Trophoblast cell (in vitro differentiated cells and primary cell): ENCODE measurements around the gene EVL.

Experiments used
- DNase-seq, 2 donors: peaks; one replicate each; pipeline ENCODE4 v3.0.0-alpha.2; 2016
- H2AFZ ChIP-seq: 2 replicates; pipeline ENCODE4 v1.6.1; 2013; ENCODE audit warnings: low read length, moderate library complexity, mild to moderate bottlenecking; ENCODE audit not compliant: insufficient read depth, poor library complexity
- H2AK5ac ChIP-seq: 2 replicates; pipeline ENCODE4 v1.6.1; 2013; ENCODE audit warnings: mild to moderate bottlenecking, low read length
- H2BK120ac ChIP-seq: 2 replicates; pipeline ENCODE4 v1.6.1; 2013; ENCODE audit warnings: low read length, mild to moderate bottlenecking, moderate library complexity; ENCODE audit not compliant: insufficient read depth, poor library complexity
- H2BK12ac ChIP-seq: 2 replicates; pipeline ENCODE4 v1.6.1; 2013; ENCODE audit warnings: mild to moderate bottlenecking, low read length, moderate library complexity
- H2BK5ac ChIP-seq: 2 replicates; pipeline ENCODE4 v1.6.1; 2013; ENCODE audit warnings: low read length, low read depth, moderate library complexity, mild to moderate bottlenecking; ENCODE audit not compliant: poor library complexity
- H3K14ac ChIP-seq: 2 replicates; pipeline ENCODE4 v1.6.1; 2013; ENCODE audit warnings: mild to moderate bottlenecking, low read length
- H3K18ac ChIP-seq: 2 replicates; pipeline ENCODE4 v1.6.1; 2013; ENCODE audit warnings: mild to moderate bottlenecking, low read length
- H3K23ac ChIP-seq: 2 replicates; pipeline ENCODE4 v1.6.1; 2013; ENCODE audit warnings: low read length
- H3K27ac ChIP-seq: 2 replicates; pipeline ENCODE4 v1.5.1; 2013; ENCODE audit warnings: low read depth, mild to moderate bottlenecking, inconsistent platforms, low read length, moderate library complexity
- H3K27me3 ChIP-seq: 2 replicates; pipeline ENCODE4 v1.6.1; 2013; ENCODE audit warnings: inconsistent platforms, mild to moderate bottlenecking, low read length, moderate library complexity; ENCODE audit not compliant: insufficient read depth
- H3K36me3 ChIP-seq, 2 experiments: 1 replicate in 1 of 2; 2 replicates in 1 of 2; pipeline ENCODE4 v1.6.1; 2013; ENCODE audit warnings: low read length in 2 of 2, mild to moderate bottlenecking in 2 of 2, moderate library complexity in 1 of 2; ENCODE audit not compliant: insufficient read depth in 2 of 2, control insufficient read depth in 1 of 2
- H3K4ac ChIP-seq: 2 replicates; pipeline ENCODE4 v1.6.1; 2013; ENCODE audit warnings: low read depth, mild to moderate bottlenecking, low read length, moderate library complexity
- H3K4me1 ChIP-seq, 2 experiments: 1 replicate in 1 of 2; 2 replicates in 1 of 2; pipeline ENCODE4 v1.6.1; 2013; ENCODE audit warnings: low read length in 2 of 2, mild to moderate bottlenecking in 2 of 2, moderate library complexity in 1 of 2; ENCODE audit not compliant: insufficient read depth in 2 of 2, control insufficient read depth in 1 of 2
- H3K4me2 ChIP-seq: 2 replicates; pipeline ENCODE4 v1.6.1; 2013; ENCODE audit warnings: inconsistent platforms, mild to moderate bottlenecking, low read length, moderate library complexity
- H3K4me3 ChIP-seq: 2 replicates; pipeline ENCODE4 v1.5.1; 2013; ENCODE audit warnings: mild to moderate bottlenecking, low read depth, low read length, inconsistent platforms
- H3K79me1 ChIP-seq: one replicate; pipeline ENCODE4 v1.6.1; 2013; ENCODE audit warnings: low read length
- H3K79me2 ChIP-seq: 2 replicates; pipeline ENCODE4 v1.6.1; 2013; ENCODE audit warnings: low read length, mild to moderate bottlenecking; ENCODE audit not compliant: control insufficient read depth, insufficient read depth, poor library complexity
- H3K9ac ChIP-seq: 2 replicates; pipeline ENCODE4 v1.6.1; 2013; ENCODE audit warnings: mild to moderate bottlenecking, low read length
- H3K9me3 ChIP-seq: 2 replicates; pipeline ENCODE4 v1.6.1; 2013; ENCODE audit warnings: low read depth, mild to moderate bottlenecking, control low read depth, inconsistent platforms, low read length; ENCODE audit not compliant: insufficient read depth
- H4K12ac ChIP-seq: 2 replicates; pipeline ENCODE4 v1.6.1; 2013; ENCODE audit warnings: low read depth, mild to moderate bottlenecking, low read length, moderate library complexity
- H4K8ac ChIP-seq: 2 replicates; pipeline ENCODE4 v1.6.1; 2013; ENCODE audit warnings: low read depth, mild to moderate bottlenecking, low read length, moderate library complexity
- H4K91ac ChIP-seq: one replicate; pipeline ENCODE4 v1.6.1; 2013; ENCODE audit warnings: low read depth, mild to moderate bottlenecking, low read length, moderate library complexity
- WGBS: extraction: QIAGEN DNeasy Blood & Tissue Kit; methylation state at CpG from one replicate; pipeline ENCODE4 v1.1.7; 2013; ENCODE audit warnings: missing lambda C conversion rate; ENCODE audit not compliant: insufficient read length, insufficient coverage; ENCODE audit errors: extremely low coverage; 5-methylcytosine and 5-hydroxymethylcytosine counted together

EVL gene

DNA sequence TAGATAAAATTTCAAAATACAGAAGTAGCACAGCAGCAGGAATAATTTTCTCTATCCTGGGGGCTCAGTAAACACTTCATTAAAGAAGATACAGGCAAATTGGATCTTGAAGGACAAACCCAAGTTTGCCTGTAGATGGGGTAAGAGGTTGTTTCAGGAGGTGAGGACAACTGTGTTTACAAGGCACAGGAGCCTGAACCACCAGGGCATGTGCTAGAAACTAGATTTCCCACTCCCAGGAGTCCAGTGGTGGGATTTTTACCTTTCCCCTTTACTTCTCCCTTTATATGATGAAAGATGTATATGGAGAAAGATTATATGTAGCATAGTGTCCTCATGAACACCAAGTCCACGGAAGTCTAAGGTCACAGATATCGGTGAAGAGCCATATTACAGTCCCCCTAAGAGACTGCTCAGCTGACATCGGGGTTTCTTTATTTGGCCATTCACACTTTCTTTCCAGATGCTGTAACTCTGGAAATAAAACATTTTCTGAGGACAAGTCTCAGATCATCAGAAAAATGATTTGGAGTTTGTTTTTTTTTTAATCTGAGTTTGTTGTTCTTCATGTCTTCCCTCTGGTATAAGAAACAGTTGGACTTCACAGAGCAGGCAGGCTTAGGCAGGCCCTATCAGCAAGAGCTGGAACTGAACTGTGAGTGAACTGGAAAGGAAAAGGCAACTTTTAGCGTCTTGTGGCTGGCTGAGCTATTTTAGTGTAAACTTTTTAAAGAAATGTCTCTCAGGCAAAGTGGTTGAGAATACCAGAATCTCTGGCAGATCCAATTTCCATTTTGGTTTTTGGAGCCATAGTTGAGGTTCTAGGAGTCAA lies 8.0 kb upstream of the EVL start:
- no peak overlapping the region for H3K14ac ChIP-seq
- no peak overlapping the region for H3K27ac ChIP-seq
- no CpG with 5 or more reads among the region's 4 CpGs for WGBS
- H3K18ac ChIP-seq: no peak overlapping the region
- H3K79me1 ChIP-seq: peaks cover 2% of the 10 kb centered on the region
- no peak overlapping the region for H2AFZ ChIP-seq
- H3K36me3 ChIP-seq: no peaks in the 10 kb centered on the region
- H3K23ac ChIP-seq: no peak overlapping the region
- H3K4me3 ChIP-seq: no peak overlapping the region
- no peaks in the 10 kb centered on the region for H3K27me3 ChIP-seq
- peak in 1 of 2 donors; percentile 39 for DNase-seq
- H4K8ac ChIP-seq: no peak overlapping the region
- no peak overlapping the region for H2AK5ac ChIP-seq
- no peak overlapping the region for H3K4me2 ChIP-seq
- peak overlapping the region; percentile 76 for H2BK12ac ChIP-seq
- H3K4me1 ChIP-seq: peaks cover 3 to 6% of the 10 kb centered on the region in 2 experiments
- H4K12ac ChIP-seq: no peak overlapping the region
- no peaks in the 10 kb centered on the region for H3K9me3 ChIP-seq
- no peak overlapping the region for H3K9ac ChIP-seq
- no peak overlapping the region for H2BK120ac ChIP-seq
- H2BK5ac ChIP-seq: no peak overlapping the region
- no peak overlapping the region for H4K91ac ChIP-seq
- no peak overlapping the region for H3K4ac ChIP-seq
- no peaks in the 10 kb centered on the region for H3K79me2 ChIP-seq

GRCh38 chr14:100058777-100059437 lies 6.3 kb upstream of the EVL start:
- H2AFZ ChIP-seq: no peak overlapping the region
- H2BK5ac ChIP-seq: peak overlapping the region; percentile 66
- H3K27ac ChIP-seq: peak overlapping the region; percentile 87
- H3K9ac ChIP-seq: no peak overlapping the region
- peaks cover 3 to 6% of the 10 kb centered on the region in 2 experiments for H3K4me1 ChIP-seq
- no peaks in the 10 kb centered on the region for H3K36me3 ChIP-seq
- H3K79me1 ChIP-seq: peaks cover 2% of the 10 kb centered on the region
- H3K4me3 ChIP-seq: no peak overlapping the region
- WGBS: no CpG with 5 or more reads among the region's 4 CpGs
- H3K4ac ChIP-seq: no peak overlapping the region
- DNase-seq: no peak
- no peak overlapping the region for H3K23ac ChIP-seq
- H3K9me3 ChIP-seq: no peaks in the 10 kb centered on the region
- no peak overlapping the region for H4K12ac ChIP-seq
- peak overlapping the region; percentile 79 for H2BK120ac ChIP-seq
- H3K27me3 ChIP-seq: no peaks in the 10 kb centered on the region
- H4K91ac ChIP-seq: peak overlapping the region; percentile 70
- no peak overlapping the region for H2AK5ac ChIP-seq
- peak overlapping the region; percentile 22 for H4K8ac ChIP-seq
- no peaks in the 10 kb centered on the region for H3K79me2 ChIP-seq
- H2BK12ac ChIP-seq: peak overlapping the region; percentile 15
- H3K18ac ChIP-seq: no peak overlapping the region
- H3K4me2 ChIP-seq: peak overlapping the region; percentile 54
- peak overlapping the region; percentile 5 for H3K14ac ChIP-seq

DNA sequence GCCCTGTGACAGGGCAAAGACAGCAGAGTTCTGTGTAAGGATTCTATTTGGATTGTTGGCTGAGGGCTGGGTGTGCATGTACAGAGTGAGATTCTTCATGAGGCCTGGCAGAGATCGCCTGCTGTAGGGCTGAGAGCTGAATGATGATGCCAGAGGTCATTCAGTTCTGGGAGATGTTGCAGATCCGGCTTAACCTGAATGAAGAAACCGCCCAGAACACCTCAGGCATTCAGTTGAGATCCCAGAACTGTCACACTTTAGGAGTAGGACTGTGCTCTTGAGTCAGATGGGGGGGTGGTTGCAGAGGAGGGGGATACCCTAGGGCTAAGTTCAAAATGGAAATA lies 5.8 kb upstream of the EVL start:
- WGBS: no CpG with 5 or more reads among the region's 3 CpGs
- Histone ChIP-seq H3K4me3 (no peak overlapping the region), H3K79me2 (no peaks in the 10 kb centered on the region), H4K12ac (no peak overlapping the region), H2BK5ac (peak overlapping the region; percentile 66), H3K23ac (no peak overlapping the region), H3K18ac (no peak overlapping the region), H3K27ac (peak overlapping the region; percentile 87), H4K8ac (peak overlapping the region; percentile 22), H3K9me3 (no peaks in the 10 kb centered on the region), H2AK5ac (no peak overlapping the region), H3K4me1 (peaks cover 3 to 6% of the 10 kb centered on the region in 2 experiments), H3K14ac (no peak overlapping the region), H3K9ac (no peak overlapping the region), H3K4me2 (peak overlapping the region; percentile 54), H3K4ac (no peak overlapping the region), H2AFZ (no peak overlapping the region), H3K36me3 (no peaks in the 10 kb centered on the region), H4K91ac (peak overlapping the region; percentile 70), H3K79me1 (peaks cover 2% of the 10 kb centered on the region), H3K27me3 (no peaks in the 10 kb centered on the region), H2BK120ac (peak overlapping the region; percentile 79), H2BK12ac (peak overlapping the region; percentile 15)
- peak; percentile 97 to 98 for DNase-seq

GRCh38 chr14:100060760-100061159 lies 4.5 kb upstream of the EVL start:
- Histone ChIP-seq H3K9me3 (no peaks in the 10 kb centered on the region), H3K9ac (no peak overlapping the region), H2AK5ac (no peak overlapping the region), H3K4ac (no peak overlapping the region), H4K12ac (no peak overlapping the region), H3K27me3 (no peaks in the 10 kb centered on the region), H4K8ac (no peak overlapping the region), H3K4me2 (no peak overlapping the region), H3K4me1 (peaks cover 5 to 10% of the 10 kb centered on the region in 2 experiments), H2BK12ac (no peak overlapping the region), H3K27ac (no peak overlapping the region), H3K36me3 (no peaks in the 10 kb centered on the region), H4K91ac (no peak overlapping the region), H3K23ac (no peak overlapping the region), H3K14ac (no peak overlapping the region), H3K79me2 (no peaks in the 10 kb centered on the region), H2BK5ac (no peak overlapping the region), H2BK120ac (no peak overlapping the region), H3K18ac (no peak overlapping the region), H3K4me3 (no peak overlapping the region), H3K79me1 (peaks cover 2% of the 10 kb centered on the region), H2AFZ (no peak overlapping the region)
- no CpG with 5 or more reads among the region's 3 CpGs for WGBS
- DNase-seq: no peak
